ENCODE data around the gene COL27A1.

COL27A1 gene

DNA sequence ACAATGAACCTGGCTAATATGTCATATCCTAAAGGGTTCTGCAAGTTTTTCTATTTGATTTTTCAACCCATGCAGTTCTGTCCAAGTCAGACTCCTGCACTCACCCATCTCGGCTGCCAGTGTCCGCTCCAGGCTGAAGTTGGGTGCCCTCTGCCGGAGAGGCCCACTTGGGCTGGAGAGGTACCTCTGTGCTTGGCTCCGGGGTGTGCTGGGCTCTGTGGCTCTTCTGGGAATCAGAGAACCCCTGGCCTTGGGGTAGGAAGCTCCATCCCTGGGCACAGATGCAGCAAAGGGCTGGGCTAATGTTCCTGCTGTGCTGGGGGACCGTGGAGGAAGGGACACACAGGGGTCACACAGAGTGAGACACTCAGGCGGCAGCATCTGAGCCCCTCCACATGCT is 200.5 kb downstream of the COL27A1 start:
- no peak overlapping the region for H3K4me3 ChIP-seq (ENCODE audit: low read depth, low read length)
- DNase-seq (ENCODE audit: low read depth), result no peak
- TF ChIP-seq, protein P1, sequence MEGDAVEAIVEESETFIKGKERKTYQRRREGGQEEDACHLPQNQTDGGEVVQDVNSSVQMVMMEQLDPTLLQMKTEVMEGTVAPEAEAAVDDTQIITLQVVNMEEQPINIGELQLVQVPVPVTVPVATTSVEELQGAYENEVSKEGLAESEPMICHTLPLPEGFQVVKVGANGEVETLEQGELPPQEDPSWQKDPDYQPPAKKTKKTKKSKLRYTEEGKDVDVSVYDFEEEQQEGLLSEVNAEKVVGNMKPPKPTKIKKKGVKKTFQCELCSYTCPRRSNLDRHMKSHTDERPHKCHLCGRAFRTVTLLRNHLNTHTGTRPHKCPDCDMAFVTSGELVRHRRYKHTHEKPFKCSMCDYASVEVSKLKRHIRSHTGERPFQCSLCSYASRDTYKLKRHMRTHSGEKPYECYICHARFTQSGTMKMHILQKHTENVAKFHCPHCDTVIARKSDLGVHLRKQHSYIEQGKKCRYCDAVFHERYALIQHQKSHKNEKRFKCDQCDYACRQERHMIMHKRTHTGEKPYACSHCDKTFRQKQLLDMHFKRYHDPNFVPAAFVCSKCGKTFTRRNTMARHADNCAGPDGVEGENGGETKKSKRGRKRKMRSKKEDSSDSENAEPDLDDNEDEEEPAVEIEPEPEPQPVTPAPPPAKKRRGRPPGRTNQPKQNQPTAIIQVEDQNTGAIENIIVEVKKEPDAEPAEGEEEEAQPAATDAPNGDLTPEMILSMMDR (conservative IDR thresholded peaks at IDR 0.05; ENCODE audit: low read depth, low read length), result no peak

DNA sequence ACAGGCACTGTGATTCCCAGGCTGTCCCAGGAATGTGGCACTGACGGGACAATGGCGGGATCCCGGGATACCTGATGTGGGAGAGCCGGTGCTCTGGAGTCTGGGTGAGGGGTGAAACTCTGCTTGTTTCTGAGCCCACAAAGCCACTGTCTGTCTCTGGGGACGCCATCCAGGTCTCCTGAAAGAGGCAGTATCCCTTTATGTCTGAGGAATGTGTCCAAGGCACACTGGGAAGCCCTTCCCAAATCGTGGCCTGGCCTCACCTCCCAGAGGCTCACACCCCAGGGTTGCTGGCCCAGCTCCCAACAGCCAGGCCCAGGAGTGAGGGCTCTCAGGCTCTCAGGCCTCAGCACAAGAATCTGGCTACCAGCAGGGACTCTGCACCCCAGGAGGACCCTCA is 201.5 kb downstream of the COL27A1 start:
- DNase-seq (ENCODE audit: low read depth), result no peak
- H3K4me3 ChIP-seq (ENCODE audit: low read depth, low read length), result no peak overlapping the region
- TF ChIP-seq, protein P1 (conservative IDR thresholded peaks at IDR 0.05; ENCODE audit: low read depth, low read length), result no peak

DNA sequence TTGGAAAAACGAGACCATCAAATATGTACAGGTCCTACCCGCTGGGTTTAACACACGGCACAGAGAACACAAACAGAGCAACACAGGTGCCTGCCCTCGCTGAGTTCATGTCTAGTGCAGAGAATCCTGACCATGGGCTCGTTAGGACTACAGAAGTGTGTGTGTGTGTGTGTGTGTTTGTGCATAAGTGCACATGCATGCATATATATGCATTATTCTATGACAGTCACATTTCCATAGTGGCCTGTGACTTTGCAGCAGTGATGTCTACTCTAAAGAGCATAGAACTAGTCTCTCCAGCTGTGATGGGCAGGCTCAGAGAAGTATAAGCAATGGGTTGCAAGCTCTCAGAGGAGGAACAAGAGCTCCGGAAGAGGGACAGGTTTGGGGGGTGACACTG is 202.0 kb downstream of the COL27A1 start:
- H3K4me3 ChIP-seq (ENCODE audit: low read depth, low read length), result no peak overlapping the region
- DNase-seq (ENCODE audit: low read depth), result no peak
- TF ChIP-seq, protein P1 (conservative IDR thresholded peaks at IDR 0.05; ENCODE audit: low read depth, low read length), result no peak

DNA sequence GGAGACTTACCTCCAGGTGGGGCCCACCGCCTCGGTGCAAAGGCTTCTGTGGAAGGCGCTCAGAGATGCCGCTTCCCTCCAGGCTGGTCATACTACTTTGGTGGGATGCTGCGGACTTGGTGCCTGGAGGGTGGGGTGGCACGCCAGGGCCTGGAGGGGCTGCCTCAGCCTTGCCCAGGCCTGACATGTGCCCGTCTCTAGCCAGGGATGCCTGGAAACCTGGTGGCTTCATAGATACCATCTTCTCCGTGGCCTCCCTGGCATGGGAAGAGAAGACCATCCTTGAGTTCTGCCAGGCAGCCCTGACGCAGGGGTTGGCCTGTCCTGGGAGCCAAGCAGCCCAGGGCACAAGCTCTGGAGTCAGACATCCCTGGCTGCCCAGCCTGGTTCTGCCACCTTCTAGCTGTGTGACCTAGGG is 202.6 kb downstream of the COL27A1 start:
- DNase-seq (ENCODE audit: low read depth), result no peak
- TF ChIP-seq, protein P1 (conservative IDR thresholded peaks at IDR 0.05; ENCODE audit: low read depth, low read length), result no peak
- H3K4me3 ChIP-seq (ENCODE audit: low read depth, low read length), result no peak overlapping the region

DNA sequence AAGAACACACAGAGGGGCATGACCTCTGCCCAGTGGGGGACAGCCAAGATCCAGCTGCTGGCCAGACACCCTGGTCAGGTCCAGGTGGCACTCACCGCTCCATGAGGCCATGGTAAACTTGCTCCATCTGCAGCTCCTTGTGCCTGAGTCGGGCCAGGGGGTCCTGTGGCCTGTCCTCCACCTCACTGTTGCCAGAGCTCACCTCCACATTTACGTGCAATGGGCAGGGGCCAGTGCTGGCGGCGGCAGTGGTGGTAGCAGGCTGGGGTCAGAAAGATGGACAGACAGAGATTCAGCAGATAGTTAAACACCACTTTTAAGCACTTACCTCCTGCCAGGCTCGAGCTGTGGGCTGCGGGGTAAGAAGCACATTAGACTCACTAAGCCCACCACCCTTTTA is 204.5 kb downstream of the COL27A1 start:
- no peak overlapping the region for H3K4me3 ChIP-seq (ENCODE audit: low read depth, low read length)
- TF ChIP-seq, protein P1 (conservative IDR thresholded peaks at IDR 0.05; ENCODE audit: low read depth, low read length), result no peak
- no peak for DNase-seq (ENCODE audit: low read depth)

DNA sequence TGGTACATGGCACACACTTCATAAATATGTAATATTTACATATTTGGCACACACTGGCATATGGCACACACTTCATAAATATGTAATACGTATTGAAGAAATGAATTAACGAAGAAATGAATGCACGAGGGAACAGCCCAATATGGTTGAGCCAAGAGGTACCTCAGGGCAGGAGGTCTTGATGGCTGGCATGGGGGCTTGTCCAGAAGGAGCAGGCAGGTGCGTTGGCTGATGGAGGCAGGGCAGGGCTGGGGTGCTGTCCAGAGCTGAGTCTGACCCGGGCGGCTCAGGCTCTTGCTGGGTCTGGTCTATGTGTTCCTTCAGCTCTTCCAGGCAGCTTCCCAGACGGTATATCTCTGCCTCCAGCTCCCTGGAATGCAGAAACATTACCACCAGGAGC is 206.2 kb downstream of the COL27A1 start:
- TF ChIP-seq, protein P1 (conservative IDR thresholded peaks at IDR 0.05; ENCODE audit: low read depth, low read length), result no peak
- no peak for DNase-seq (ENCODE audit: low read depth)
- no peak overlapping the region for H3K4me3 ChIP-seq (ENCODE audit: low read depth, low read length)
